NCI-H1417 (cell line): ENCODE measurements around the gene RBMS1.
"Not testable (repeated sequence)": the region's sequence is repeated elsewhere in the genome, so short reads cannot be mapped to it uniquely, and the experiment has no call there.

Experiments used
- DNase-seq, 3 experiments: peaks; one replicate each; lab custom pipeline; 2025; lab: John Stamatoyannopoulos, UW

RBMS1 gene

GRCh38 chr2:160380611-160381010 lies 113.0 kb downstream of the RBMS1 start:
- DNase-seq, result no peak

DNA sequence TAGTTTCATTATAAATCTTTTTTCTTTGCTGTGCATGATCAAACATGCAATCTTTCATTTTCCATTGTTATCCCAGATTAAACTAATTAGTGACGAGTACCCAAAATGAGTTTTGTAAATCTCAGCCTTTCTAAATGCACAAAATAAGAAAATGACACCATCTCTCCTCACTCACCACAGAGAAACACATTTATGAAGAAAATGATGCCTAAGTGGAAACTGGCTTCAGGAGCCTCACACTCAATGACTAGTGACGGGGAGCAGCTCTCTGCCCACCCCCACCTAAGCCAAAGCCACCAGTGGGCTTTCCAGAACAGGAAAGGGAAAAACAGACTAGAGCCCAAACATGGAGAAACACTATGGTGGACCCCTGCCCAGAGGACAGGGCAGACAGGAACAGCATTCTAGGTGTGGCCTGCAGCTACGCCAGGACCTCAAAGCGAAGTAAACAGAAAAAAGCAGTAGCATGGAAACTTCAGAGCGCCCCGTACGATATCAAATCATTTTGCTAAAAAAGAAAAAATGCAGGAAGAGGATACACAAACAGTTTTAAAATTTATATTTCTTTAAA lies 113.5 kb downstream of the RBMS1 start:
- no peak for DNase-seq

- DNase-seq, result no peak
Measured at GRCh38 chr2:160379399-160379798, 114.2 kb downstream of the RBMS1 start.

DNA sequence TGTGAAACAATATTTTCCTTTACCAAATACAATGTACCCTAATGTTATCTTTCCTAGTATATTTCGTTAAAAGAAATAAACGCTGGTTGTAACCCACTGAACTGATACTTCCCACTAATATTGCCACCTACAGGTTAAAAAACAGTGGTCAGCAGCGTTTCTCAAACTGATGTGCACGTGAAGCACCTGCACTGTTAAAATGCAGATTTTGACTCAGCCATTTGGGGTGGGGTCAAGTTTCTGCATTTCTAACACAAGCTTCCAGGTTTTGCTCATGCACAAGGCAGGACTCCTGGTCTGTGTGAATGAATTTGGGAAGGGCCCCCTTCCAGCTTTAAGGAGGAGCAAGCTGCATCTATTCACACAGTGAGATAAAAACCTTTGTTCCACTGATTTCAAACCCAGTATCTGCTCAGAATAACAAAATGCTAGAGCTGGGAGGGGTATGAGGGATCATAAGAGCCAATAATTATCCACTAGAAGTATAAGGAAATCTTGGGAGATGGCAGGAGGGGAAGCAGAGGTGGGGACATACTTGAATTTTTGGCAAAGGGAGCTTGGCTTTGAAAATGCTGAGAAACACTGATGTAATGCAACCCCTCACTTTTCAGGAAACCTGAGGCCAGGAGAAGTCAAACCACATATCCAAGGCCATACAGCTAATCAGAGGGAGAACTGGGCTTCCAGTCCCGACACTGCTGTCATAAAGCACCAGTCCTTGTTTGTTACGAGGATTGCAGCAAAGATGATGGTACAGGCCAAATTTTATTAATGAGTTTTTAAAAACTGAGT lies 116.2 kb downstream of the RBMS1 start:
- DNase-seq, result no peak

- no peak for DNase-seq
Measured at GRCh38 chr2:160376576-160376975, 117.0 kb downstream of the RBMS1 start.

- no peak for DNase-seq
Measured at GRCh38 chr2:160375802-160376469, 117.7 kb downstream of the RBMS1 start.

DNA sequence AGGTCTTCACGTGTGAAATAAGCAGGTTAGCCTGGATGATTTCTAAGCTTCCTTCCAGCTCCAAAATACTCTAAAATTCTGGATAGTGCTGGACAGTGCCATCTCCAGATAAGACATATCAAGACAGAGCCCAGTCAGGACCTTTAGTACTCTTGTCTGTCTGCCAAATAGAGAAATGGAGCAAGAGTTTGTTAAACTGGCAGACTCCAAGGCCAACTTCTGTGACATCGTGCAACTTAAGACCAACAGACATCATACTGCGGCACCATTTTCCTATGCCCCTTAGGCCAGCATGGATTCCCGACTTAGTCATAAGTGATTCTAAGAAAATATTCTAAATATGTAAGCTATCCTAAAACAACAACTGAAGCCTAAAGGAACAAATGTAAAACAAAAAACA lies 118.6 kb downstream of the RBMS1 start:
- no peak for DNase-seq

GRCh38 chr2:160373666-160374065 lies 119.9 kb downstream of the RBMS1 start:
- peak in 1 of 3 experiments; percentile 0 for DNase-seq

GRCh38 chr2:160373263-160373662 lies 120.3 kb downstream of the RBMS1 start:
- DNase-seq, result no peak

GRCh38 chr2:160372585-160372984 lies 121.0 kb downstream of the RBMS1 start:
- DNase-seq, result no peak

DNA sequence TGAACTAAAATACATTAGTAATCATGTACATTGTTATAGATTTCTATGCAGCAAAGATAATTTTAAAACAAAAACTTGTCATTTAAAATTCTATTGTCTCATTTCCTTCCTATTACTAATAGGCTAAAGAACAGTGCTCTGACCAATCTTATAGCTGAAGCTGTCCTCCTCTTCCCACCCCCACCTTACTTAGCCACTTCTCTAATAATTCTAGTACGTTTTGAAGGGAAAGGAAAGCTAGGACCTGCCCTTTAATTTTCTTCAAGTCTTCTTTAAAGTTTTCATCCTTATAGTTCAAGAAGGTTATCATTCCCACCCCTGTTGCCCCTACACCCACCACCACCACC lies 121.6 kb downstream of the RBMS1 start:
- no peak for DNase-seq

GRCh38 chr2:160371251-160372009 lies 122.2 kb downstream of the RBMS1 start:
- peak in 1 of 3 experiments; percentile 0 for DNase-seq

DNA sequence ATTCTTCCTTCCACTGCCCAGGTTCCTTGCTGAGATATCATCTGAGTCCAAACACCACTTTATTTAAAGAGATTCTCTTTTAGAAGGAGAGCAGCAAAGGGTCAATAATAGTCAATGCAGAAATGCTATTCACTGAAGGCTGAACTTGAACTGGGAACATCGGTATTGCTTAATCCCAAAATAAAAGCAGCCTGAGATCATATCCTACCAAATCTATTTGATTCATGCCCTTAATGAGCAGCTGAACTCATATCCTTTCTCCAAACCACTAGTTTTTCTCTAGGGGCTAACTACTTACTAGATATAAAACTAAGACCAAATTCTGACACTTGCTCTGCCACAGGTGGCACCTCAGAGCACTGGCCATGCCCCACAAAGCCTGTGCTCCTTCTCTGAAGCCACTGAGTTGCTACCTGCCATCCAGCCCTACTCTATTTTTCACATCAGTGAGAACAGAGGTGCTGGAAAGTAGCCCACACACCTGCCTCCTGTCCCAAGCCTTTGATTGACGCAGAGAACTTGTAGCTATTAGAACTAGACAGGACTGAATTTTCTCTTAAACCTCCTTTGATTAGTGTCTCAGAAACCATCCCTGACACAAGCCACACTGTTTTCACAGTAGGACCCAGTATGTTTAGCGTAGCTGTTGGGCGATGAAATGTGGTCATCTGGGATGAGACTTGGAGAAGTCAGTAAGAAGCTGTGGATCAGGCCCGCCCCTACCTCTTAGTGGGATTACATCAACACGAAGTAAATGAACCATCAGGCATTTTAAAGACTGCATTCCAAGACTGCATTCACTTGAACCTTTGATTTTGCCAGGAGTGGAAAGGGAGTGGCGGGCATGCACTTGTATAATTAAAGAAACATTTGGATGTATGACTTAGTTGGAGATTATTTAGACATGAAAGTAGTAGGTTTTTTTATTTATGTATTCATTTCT lies 124.3 kb downstream of the RBMS1 start:
- no peak for DNase-seq

GRCh38 chr2:160367887-160368286 lies 125.7 kb downstream of the RBMS1 start:
- no peak for DNase-seq

- not testable (repeated sequence) for DNase-seq
Measured at GRCh38 chr2:160367139-160367538, 126.5 kb downstream of the RBMS1 start.

DNA sequence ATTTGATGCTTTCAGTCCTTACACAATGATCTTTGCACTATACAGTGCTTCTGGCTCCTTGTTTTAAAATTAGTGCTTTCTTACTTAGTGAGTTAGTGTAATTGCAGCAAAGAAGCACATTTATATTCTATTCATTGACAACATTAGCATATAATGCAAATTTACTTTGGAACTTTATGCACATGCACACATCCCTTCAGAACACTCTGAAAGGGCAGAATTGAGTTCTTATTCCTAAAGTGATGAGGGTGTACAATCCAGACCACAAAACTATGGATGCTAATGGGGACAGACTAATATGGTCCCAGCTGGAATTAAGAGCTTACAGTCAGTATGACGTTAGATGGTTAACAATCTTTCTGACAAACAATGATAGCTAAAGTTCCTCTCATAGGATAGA lies 127.1 kb downstream of the RBMS1 start:
- no peak for DNase-seq

GRCh38 chr2:160365716-160366367 lies 127.8 kb downstream of the RBMS1 start:
- DNase-seq, result no peak

- no peak for DNase-seq
Measured at GRCh38 chr2:160364364-160364763, 129.2 kb downstream of the RBMS1 start.

- DNase-seq, result no peak
Measured at GRCh38 chr2:160363961-160364360, 129.6 kb downstream of the RBMS1 start.

DNA sequence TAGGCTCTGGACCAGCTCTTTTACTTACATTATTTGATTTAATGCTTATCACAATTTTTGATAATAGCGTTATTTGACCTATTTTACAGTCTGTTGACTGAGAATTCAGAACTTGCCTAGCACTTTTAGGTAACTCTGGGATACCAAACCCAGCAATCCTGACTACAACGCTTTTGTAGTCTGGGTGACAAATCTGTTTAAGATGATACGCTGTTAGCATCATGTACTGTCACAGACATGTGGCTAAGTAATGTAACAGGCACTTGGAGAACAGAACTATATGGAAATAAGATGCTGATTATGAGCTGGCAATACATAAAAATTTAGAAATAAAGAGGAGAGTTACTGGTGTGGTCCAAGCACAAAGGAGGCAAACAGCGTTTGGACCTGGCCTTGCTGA lies 130.6 kb downstream of the RBMS1 start:
- no peak for DNase-seq

- DNase-seq, result no peak
Measured at GRCh38 chr2:160362541-160362940, 131.1 kb downstream of the RBMS1 start.
